Naive thymus-derived CD4-positive, alpha-beta T cell (primary cell): ENCODE measurements around the gene BRI3. TPM values are rescaled to one million over a fixed set of nuclear protein-coding genes. Genes with fewer than 3 reads are reported as not detected.

ENCODE experiments used
- ATAC-seq: fragments of 150-1000 bp; cut with Tn5 transposase; 2 replicates; pipeline ENCODE4 v1.10.0; 2021; ENCODE audit warnings: mild to moderate bottlenecking, moderate library complexity
- CTCF ChIA-PET: fragments of 350-600 bp; sonication (Branson Sonifier 250); formaldehyde crosslinking; loops from one replicate; lab custom pipeline; 2021; ENCODE audit warnings: antibody characterized with exemption; lab: Charles Lee
- POLR2A ChIA-PET: fragments of 350-600 bp; sonication (Branson Sonifier 250); formaldehyde crosslinking; loops from one replicate; lab custom pipeline; 2021; ENCODE audit warnings: antibody characterized with exemption, inconsistent platforms; lab: Charles Lee
- DNase-seq, 9 donors: peaks; one replicate each; pipeline versions ENCODE4 v3.0.0 to v3.0.0-alpha.2; 2020 to 2022; ENCODE audit warnings: mixed read lengths in 1 of 9
- H3K27ac ChIP-seq: one replicate; pipeline ENCODE4 v1.7.0; 2013; ENCODE audit warnings: mild to moderate bottlenecking, low read depth, low read length, moderate library complexity
- H3K27me3 ChIP-seq, 2 donors: one replicate each; pipeline ENCODE4 v1.7.0; 2013; ENCODE audit warnings: low read length in 2 of 2, mild to moderate bottlenecking in 2 of 2, moderate library complexity in 2 of 2; ENCODE audit not compliant: control insufficient read depth in 2 of 2, insufficient read depth in 2 of 2
- H3K36me3 ChIP-seq, 3 experiments: 1 replicate in 2 of 3; 2 replicates in 1 of 3; pipeline ENCODE4 v1.7.0; 2013; ENCODE audit warnings: low read length in 3 of 3, mild to moderate bottlenecking in 3 of 3, moderate library complexity in 1 of 3; ENCODE audit not compliant: insufficient read depth in 3 of 3, control insufficient read depth in 2 of 3
- H3K4me1 ChIP-seq, 2 donors: one replicate each; pipeline ENCODE4 v1.7.0; 2013; ENCODE audit warnings: low read length in 2 of 2, mild to moderate bottlenecking in 2 of 2, moderate library complexity in 1 of 2; ENCODE audit not compliant: control insufficient read depth in 2 of 2, insufficient read depth in 2 of 2
- H3K4me3 ChIP-seq: 2 replicates; pipeline ENCODE4 v1.7.0; 2013; ENCODE audit warnings: mild to moderate bottlenecking, low read length
- H3K9me3 ChIP-seq, 3 experiments: 1 replicate in 2 of 3; 2 replicates in 1 of 3; pipeline ENCODE4 v1.7.0; 2013; ENCODE audit warnings: low read length in 3 of 3; ENCODE audit not compliant: control insufficient read depth in 2 of 3
- H3K27ac Mint-ChIP-seq, 9 donors: one replicate each; pipeline ENCODE4 v1.8.0; 2020 to 2022; ENCODE audit warnings: mixed read lengths in 9 of 9, mild to moderate bottlenecking in 8 of 9, moderate library complexity in 5 of 9, inconsistent platforms in 2 of 9
- H3K27me3 Mint-ChIP-seq, 5 donors: one replicate each; pipeline ENCODE4 v1.8.0; 2021 to 2022; ENCODE audit warnings: mixed read lengths in 5 of 5, mild to moderate bottlenecking in 1 of 5
- H3K36me3 Mint-ChIP-seq, 5 donors: one replicate each; pipeline ENCODE4 v1.8.0; 2020 to 2022; ENCODE audit warnings: mixed read lengths in 5 of 5, mild to moderate bottlenecking in 3 of 5, inconsistent platforms in 1 of 5
- H3K4me1 Mint-ChIP-seq, 7 donors: one replicate each; pipeline ENCODE4 v1.8.0; 2020 to 2022; ENCODE audit warnings: mixed read lengths in 7 of 7, mild to moderate bottlenecking in 3 of 7, inconsistent platforms in 1 of 7
- H3K4me3 Mint-ChIP-seq, 10 donors: one replicate each; pipeline ENCODE4 v1.8.0; 2020 to 2022; ENCODE audit warnings: mild to moderate bottlenecking in 10 of 10, mixed read lengths in 10 of 10, moderate library complexity in 6 of 10, inconsistent platforms in 2 of 10
- H3K9me3 Mint-ChIP-seq, 11 donors: one replicate each; pipeline ENCODE4 v1.8.0; 2020 to 2022; ENCODE audit warnings: mixed read lengths in 11 of 11, mild to moderate bottlenecking in 4 of 11, inconsistent platforms in 1 of 11, moderate library complexity in 1 of 11
- intact Hi-C, 2 donors: fragments of 100-400 bp; cut with micrococcal nuclease; formaldehyde crosslinking; loops; one replicate each; pipeline ENCODE4 v1.15.1; 2023
- polyA plus RNA-seq, 2 donors: library from polyadenylated mRNA; unstranded; fragments of 300-500 nt; fragmentation: Illumina TruSeq; gene quantifications; one replicate each; pipeline ENCODE4 v1.2.3, GENCODE V29; 2021
- total RNA-seq, 6 experiments: library from RNA in 5 of 6; stranded (reverse) in 5 of 6; gene quantifications; 1 replicate in 5 of 6; 2 replicates in 1 of 6; pipeline ENCODE4 v1.2.3 and lab custom pipeline; 2021 to 2026

The BRI3 gene
- total and polyA plus RNA-seq, 7 experiments from 2014 or later = 17.8 to 194 (median 82.4) TPM

DNA sequence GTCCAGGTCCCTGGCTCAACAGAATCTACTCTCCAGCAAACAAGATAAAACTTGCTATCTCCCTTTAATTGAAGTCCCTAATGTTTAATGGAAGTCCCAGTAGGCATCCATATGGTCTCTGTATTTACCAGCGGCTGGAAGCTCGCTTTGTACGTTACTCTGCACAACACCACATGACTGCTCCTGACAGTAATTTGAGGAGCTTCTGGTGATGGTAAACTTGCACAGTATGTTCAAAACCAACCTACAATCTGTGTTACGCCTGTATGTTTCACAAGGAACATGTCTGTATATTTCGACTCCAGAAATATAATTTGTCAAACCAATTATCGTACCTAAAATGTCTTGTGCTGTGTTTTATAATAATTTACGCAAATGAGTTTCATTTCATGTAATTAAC lies 25.1 kb upstream of the BRI3 start:
- Mint-ChIP-seq H3K4me3 (no peak overlapping the region), H3K27me3 (no peaks in the 10 kb centered on the region), H3K4me1 (peaks cover 18 to 39% (median 36%) of the 10 kb centered on the region in 7 donors), H3K27ac (peak overlapping the region in 5 of 9 donors; percentile 2 to 67 (median 52)), H3K36me3 (peaks cover 5 to 37% (median 16%) of the 10 kb centered on the region in 5 donors), H3K9me3 (peaks cover 0 to 2% (median 0%) of the 10 kb centered on the region in 11 donors)
- no peak for ATAC-seq
- DNase-seq = no peak
- intact Hi-C loops = no loop called here
- H3K27me3 ChIP-seq = no peaks in the 10 kb centered on the region
- peaks cover 0 to 8% of the 10 kb centered on the region in 2 donors for H3K4me1 ChIP-seq
- H3K9me3 ChIP-seq = no peaks in the 10 kb centered on the region
- no peak overlapping the region for H3K4me3 ChIP-seq
- H3K27ac ChIP-seq = no peak overlapping the region
- ChIA-PET POLR2A (no interaction called here), CTCF (interaction anchor here (0.6 kb wide), 1 partner anchor 151 kb away, joined by 3 read pairs; no protein-coding TSS in a partner anchor)
- peaks cover 0 to 44% (median 0%) of the 10 kb centered on the region in 3 experiments for H3K36me3 ChIP-seq

DNA sequence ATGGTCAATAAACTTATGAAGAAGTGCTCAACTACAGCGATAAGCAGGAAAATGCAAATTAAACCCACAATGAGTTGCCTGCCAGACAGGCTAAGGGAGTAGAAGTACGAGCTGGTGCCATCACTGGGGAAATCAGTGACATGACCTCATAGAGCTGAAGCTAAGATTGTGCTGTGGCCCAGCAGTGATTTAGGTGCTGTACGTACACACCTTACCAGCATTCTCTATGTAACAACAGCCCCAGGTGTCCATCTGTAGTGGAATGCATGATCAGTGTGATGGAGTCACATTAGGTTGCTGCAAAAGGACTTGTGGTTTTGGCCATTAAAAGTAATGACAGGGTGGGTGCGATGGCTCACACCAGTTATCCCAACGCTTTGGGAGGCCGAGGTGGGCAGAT lies 23.8 kb upstream of the BRI3 start:
- Mint-ChIP-seq H3K9me3 (peaks cover 0 to 2% (median 0%) of the 10 kb centered on the region in 11 donors), H3K4me3 (no peak overlapping the region), H3K4me1 (peaks cover 16 to 33% (median 30%) of the 10 kb centered on the region in 7 donors), H3K27me3 (no peaks in the 10 kb centered on the region), H3K27ac (peak overlapping the region in 2 of 9 donors; percentile 37 to 39), H3K36me3 (peaks cover 11 to 42% (median 23%) of the 10 kb centered on the region in 5 donors)
- Histone ChIP-seq H3K36me3 (peaks cover 0 to 40% (median 0%) of the 10 kb centered on the region in 3 experiments), H3K27ac (no peak overlapping the region), H3K27me3 (no peaks in the 10 kb centered on the region), H3K4me3 (no peak overlapping the region), H3K4me1 (peaks cover 0 to 5% of the 10 kb centered on the region in 2 donors), H3K9me3 (no peaks in the 10 kb centered on the region)
- CTCF ChIA-PET = interaction anchor here (0.7 kb wide), 1 partner anchor 584 kb away, joined by 10 read pairs; no protein-coding TSS in a partner anchor
- no peak for ATAC-seq
- DNase-seq = no peak
- POLR2A ChIA-PET = interaction anchor here (0.5 kb wide), 1 partner anchor 13 kb away, joined by 5 read pairs; no protein-coding TSS in a partner anchor
- intact Hi-C loops = no loop called here

DNA sequence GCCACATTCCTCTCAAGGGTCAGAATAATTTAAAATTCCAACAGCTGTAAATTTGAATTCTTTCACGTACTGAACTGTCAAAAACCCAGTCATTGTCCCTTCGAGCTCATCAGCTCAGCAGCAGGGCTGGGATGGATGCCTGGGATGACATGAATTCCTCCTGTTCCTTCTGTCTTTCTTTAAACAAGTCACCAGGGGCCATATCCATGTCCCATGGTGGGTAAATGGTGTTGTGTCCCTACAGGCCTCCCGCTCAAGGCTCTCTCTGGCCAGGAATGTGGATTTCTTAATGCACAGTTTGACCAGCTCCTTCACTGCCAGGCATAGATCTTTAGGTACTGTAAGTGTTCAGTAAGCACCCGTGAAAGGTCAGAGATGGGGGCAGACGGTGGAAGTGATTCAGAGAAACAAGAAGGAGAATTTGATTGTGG lies 15.6 kb upstream of the BRI3 start:
- Mint-ChIP-seq H3K4me3 (peak overlapping the region in 1 of 10 donors; percentile 63), H3K4me1 (peaks cover 6 to 17% (median 15%) of the 10 kb centered on the region in 7 donors), H3K9me3 (no peaks in the 10 kb centered on the region), H3K36me3 (peaks cover 6 to 25% (median 17%) of the 10 kb centered on the region in 5 donors), H3K27ac (peak overlapping the region in 6 of 9 donors; percentile 13 to 78 (median 33)), H3K27me3 (no peaks in the 10 kb centered on the region)
- POLR2A ChIA-PET = no interaction called here
- intact Hi-C loops = loop anchor here in 1 of 2 donors (2.0 kb wide), 2 partner anchors 15 to 135 kb away; partner anchors contain the start of genes BAIAP2L1 and BRI3
- H3K27ac ChIP-seq = no peak overlapping the region
- ATAC-seq (no peak), DNase-seq (no peak)
- CTCF ChIA-PET = no interaction called here
- H3K36me3 ChIP-seq = peaks cover 0 to 8% (median 0%) of the 10 kb centered on the region in 3 experiments
- H3K4me1 ChIP-seq = no peaks in the 10 kb centered on the region
- H3K27me3 ChIP-seq = no peaks in the 10 kb centered on the region
- H3K9me3 ChIP-seq = no peaks in the 10 kb centered on the region
- no peak overlapping the region for H3K4me3 ChIP-seq

DNA sequence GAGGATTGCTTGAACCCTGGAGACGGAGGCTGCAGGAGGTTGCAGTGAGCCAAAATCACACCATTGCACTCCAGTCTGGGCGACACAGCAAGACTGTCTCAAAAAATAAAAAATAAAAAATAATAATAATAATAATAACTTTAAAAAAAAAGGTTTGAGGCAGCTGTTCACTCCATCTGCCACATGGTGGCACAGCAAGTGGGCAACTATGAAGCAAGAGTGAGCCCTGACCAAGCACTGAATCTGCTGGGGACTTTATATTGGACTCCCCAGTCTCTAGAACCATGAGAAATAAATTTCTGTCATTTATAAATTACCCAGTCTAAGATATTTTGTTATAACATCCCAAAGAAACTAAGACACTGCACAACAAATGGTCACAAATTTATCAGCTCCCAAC lies 14.6 kb upstream of the BRI3 start:
- H3K4me1 ChIP-seq = no peaks in the 10 kb centered on the region
- Mint-ChIP-seq H3K27ac (peak overlapping the region in 4 of 9 donors; percentile 20 to 43 (median 31)), H3K4me1 (peaks cover 6 to 17% (median 15%) of the 10 kb centered on the region in 7 donors), H3K27me3 (no peaks in the 10 kb centered on the region), H3K9me3 (no peaks in the 10 kb centered on the region), H3K36me3 (peaks cover 3 to 17% (median 8%) of the 10 kb centered on the region in 5 donors), H3K4me3 (no peak overlapping the region)
- H3K36me3 ChIP-seq = no peaks in the 10 kb centered on the region
- H3K27ac ChIP-seq = no peak overlapping the region
- peak; percentile 66 for ATAC-seq
- intact Hi-C loops = loop anchor here in 1 of 2 donors (1.0 to 2.0 kb wide), 3 partner anchors 14 to 134 kb away; partner anchors contain the start of genes BAIAP2L1 and BRI3
- no peaks in the 10 kb centered on the region for H3K27me3 ChIP-seq
- H3K4me3 ChIP-seq = no peak overlapping the region
- ChIA-PET CTCF (interaction anchor here (1.1 kb wide), 2 partner anchors 13 to 14 kb away, joined by 4 read pairs; no protein-coding TSS in a partner anchor), POLR2A (interaction anchor here (1.4 to 1.8 kb wide), 3 partner anchors 10 to 16 kb away, joined by 4 to 10 read pairs (median 5); no protein-coding TSS in a partner anchor)
- no peak for DNase-seq
- no peaks in the 10 kb centered on the region for H3K9me3 ChIP-seq

DNA sequence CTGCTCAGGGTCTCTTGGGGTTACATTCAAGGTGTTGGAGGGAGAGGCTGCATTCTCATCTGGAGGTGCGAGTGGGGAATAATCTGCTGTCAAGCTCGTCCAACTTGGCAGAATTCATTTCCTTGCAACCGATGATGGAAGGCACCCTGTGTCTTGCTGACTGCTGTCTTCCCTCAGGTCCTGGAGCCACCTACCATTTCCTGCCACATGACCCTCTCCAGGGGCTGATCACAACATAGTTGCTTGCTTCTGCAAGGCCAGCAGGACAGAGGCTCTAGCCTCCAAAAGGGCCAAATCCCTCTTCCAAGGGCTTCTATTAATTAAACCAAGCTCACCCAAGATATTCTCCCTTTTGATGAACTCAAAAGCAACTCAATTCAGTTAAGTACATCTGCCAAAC lies 14.2 kb upstream of the BRI3 start:
- intact Hi-C loops = loop anchor here in 1 of 2 donors (1.0 to 2.0 kb wide), 3 partner anchors 13 to 133 kb away; partner anchors contain the start of genes BAIAP2L1 and BRI3
- no peak for ATAC-seq
- Mint-ChIP-seq H3K4me3 (no peak overlapping the region), H3K9me3 (no peaks in the 10 kb centered on the region), H3K27me3 (no peaks in the 10 kb centered on the region), H3K4me1 (peaks cover 6 to 17% (median 15%) of the 10 kb centered on the region in 7 donors), H3K27ac (peak overlapping the region in 7 of 9 donors; percentile 12 to 60 (median 28)), H3K36me3 (peaks cover 0 to 14% (median 5%) of the 10 kb centered on the region in 5 donors)
- ChIA-PET POLR2A (interaction anchor here (0.8 to 1.8 kb wide), 4 partner anchors 10 to 16 kb away, joined by 3 to 10 read pairs (median 4); no protein-coding TSS in a partner anchor), CTCF (interaction anchor here (1.1 kb wide), 2 partner anchors 13 to 14 kb away, joined by 4 read pairs; no protein-coding TSS in a partner anchor)
- H3K36me3 ChIP-seq = no peaks in the 10 kb centered on the region
- no peaks in the 10 kb centered on the region for H3K9me3 ChIP-seq
- no peak overlapping the region for H3K27ac ChIP-seq
- DNase-seq = no peak
- no peaks in the 10 kb centered on the region for H3K27me3 ChIP-seq
- H3K4me1 ChIP-seq = no peaks in the 10 kb centered on the region
- no peak overlapping the region for H3K4me3 ChIP-seq

DNA sequence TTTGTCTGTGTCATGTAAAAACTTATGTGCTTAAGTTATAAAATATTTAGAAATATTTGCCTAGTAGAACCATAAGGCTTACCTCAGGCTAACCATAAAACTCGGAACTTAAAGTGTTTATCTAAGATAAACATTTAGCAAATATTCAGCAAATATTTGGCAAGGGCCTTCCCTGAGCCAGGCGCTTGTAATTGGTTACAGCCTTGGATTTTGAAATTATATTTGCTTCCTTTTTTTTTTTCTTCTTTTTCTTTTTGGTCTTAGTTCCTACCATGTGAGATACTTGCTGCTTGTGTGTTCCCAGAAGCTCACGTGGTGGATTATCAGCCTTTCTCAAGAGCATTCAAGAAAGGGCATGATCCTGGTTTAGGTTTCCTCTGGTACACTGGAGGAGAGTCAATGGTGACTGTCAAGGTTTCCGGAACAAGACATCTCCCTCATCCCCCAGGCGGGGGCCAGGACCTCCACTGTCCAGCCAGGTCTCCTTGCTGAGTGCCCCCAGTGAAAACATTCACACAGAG lies 5.2 kb upstream of the BRI3 start:
- POLR2A ChIA-PET = interaction anchor here (1.6 to 8.3 kb wide), 2 partner anchors 9 to 25 kb away, joined by 4 to 106 read pairs; partner anchors contain the start of gene TECPR1
- Mint-ChIP-seq H3K36me3 (no peaks in the 10 kb centered on the region), H3K4me1 (peaks cover 0 to 9% (median 4%) of the 10 kb centered on the region in 7 donors), H3K27ac (no peak overlapping the region), H3K27me3 (no peaks in the 10 kb centered on the region), H3K9me3 (no peaks in the 10 kb centered on the region), H3K4me3 (no peak overlapping the region)
- Histone ChIP-seq H3K4me1 (peaks cover 0 to 5% of the 10 kb centered on the region in 2 donors), H3K4me3 (no peak overlapping the region), H3K27me3 (no peaks in the 10 kb centered on the region), H3K27ac (no peak overlapping the region), H3K36me3 (no peaks in the 10 kb centered on the region), H3K9me3 (no peaks in the 10 kb centered on the region)
- CTCF ChIA-PET = no interaction called here
- intact Hi-C loops = no loop called here
- peak; percentile 1 for ATAC-seq
- no peak for DNase-seq
